HEK293T (cell line): ENCODE data around the gene BCO2.
"Not testable (repeated sequence)": the region's sequence is repeated elsewhere in the genome, so short reads cannot be mapped to it uniquely, and the experiment has no call there.

Experiments used
- CTCF ChIA-PET: fragments of 350-600 bp; formaldehyde crosslinking; extraction: SDS; loops from one replicate; lab custom pipeline; 2021; ENCODE audit warnings: antibody characterized with exemption, inconsistent platforms; lab: Yijun Ruan, JAX
- POLR2A ChIA-PET: fragments of 350-600 bp; formaldehyde crosslinking; extraction: SDS; loops from one replicate; lab custom pipeline; 2020; ENCODE audit warnings: antibody characterized with exemption, inconsistent platforms; lab: Yijun Ruan, JAX
- DNase-seq: peaks from one replicate; pipeline ENCODE4 v3.0.0; 2012; ENCODE audit warnings: mixed read lengths; ENCODE audit errors: extremely low spot score
- ARNT ChIP-seq: fragments of 450-650 bp; IDR thresholded peaks from 2 replicates; pipeline ENCODE4 v1.6.1; 2017; ENCODE audit warnings: mild to moderate bottlenecking
- BHLHE40 ChIP-seq: fragments of 450-650 bp; IDR thresholded peaks from 2 replicates; pipeline ENCODE4 v1.6.1; 2016; ENCODE audit warnings: mild to moderate bottlenecking, moderate library complexity, borderline replicate concordance
- CTBP1 ChIP-seq: fragments of 450-650 bp; IDR thresholded peaks from 2 replicates; pipeline ENCODE4 v1.6.1; 2016; ENCODE audit warnings: borderline replicate concordance
- ELF4 ChIP-seq: fragments of 450-650 bp; IDR thresholded peaks from 2 replicates; pipeline ENCODE4 v1.6.1; 2017; ENCODE audit warnings: antibody characterized with exemption
- FOXA1 ChIP-seq: fragments of 450-650 bp; IDR thresholded peaks from 2 replicates; pipeline ENCODE4 v1.6.1; 2016; ENCODE audit warnings: mild to moderate bottlenecking
- FOXK2 ChIP-seq: fragments of 450-650 bp; IDR thresholded peaks from 2 replicates; pipeline ENCODE4 v1.6.1; 2016; ENCODE audit warnings: mild to moderate bottlenecking
- FOXM1 ChIP-seq: fragments of 450-650 bp; IDR thresholded peaks from 2 replicates; pipeline ENCODE4 v1.6.1; 2017; ENCODE audit warnings: mild to moderate bottlenecking, borderline replicate concordance
- HDGF ChIP-seq: fragments of 450-650 bp; IDR thresholded peaks from 2 replicates; pipeline ENCODE4 v1.6.1; 2017; ENCODE audit warnings: antibody characterized with exemption, borderline replicate concordance
- L3MBTL2 ChIP-seq: fragments of 450-650 bp; conservative IDR thresholded peaks from 2 replicates; pipeline ENCODE4 v1.6.1; 2016; ENCODE audit warnings: mild to moderate bottlenecking
- LEF1 ChIP-seq: fragments of 450-650 bp; IDR thresholded peaks from 2 replicates; pipeline ENCODE4 v1.6.1; 2017; ENCODE audit warnings: mild to moderate bottlenecking, borderline replicate concordance
- NFRKB ChIP-seq: fragments of 450-650 bp; IDR thresholded peaks from 2 replicates; pipeline ENCODE4 v1.6.1; 2016; ENCODE audit warnings: mild to moderate bottlenecking, moderate library complexity
- PKNOX1 ChIP-seq: fragments of 450-650 bp; IDR thresholded peaks from 2 replicates; pipeline ENCODE4 v1.6.1; 2016
- SP1 ChIP-seq: fragments of 450-650 bp; IDR thresholded peaks from 2 replicates; pipeline ENCODE4 v1.6.1; 2017
- SUZ12 ChIP-seq: fragments of 450-650 bp; IDR thresholded peaks from 2 replicates; pipeline ENCODE4 v1.6.1; 2016; ENCODE audit warnings: mild to moderate bottlenecking
- TARDBP ChIP-seq: fragments of 450-650 bp; IDR thresholded peaks from 2 replicates; pipeline ENCODE4 v1.6.1; 2016
- ZNF384 ChIP-seq: fragments of 450-650 bp; IDR thresholded peaks from 2 replicates; pipeline ENCODE4 v1.6.1; 2016

BCO2 gene

GRCh38 chr11:112161012-112161411, 14.3 kb upstream of the BCO2 start:
- ChIA-PET POLR2A (no interaction called here), CTCF (no interaction called here)
- TF ChIP-seq BHLHE40 (no peak), FOXA1 (no peak), SP1 (no peak), HDGF (no peak), TARDBP (no peak), L3MBTL2 (no peak), ELF4 (no peak), FOXK2 (no peak), PKNOX1 (no peak), ZNF384 (no peak), FOXM1 (no peak), CTBP1 (no peak), LEF1 (no peak), SUZ12 (no peak)
- DNase-seq, result no peak

GRCh38 chr11:112162200-112162599, 13.1 kb upstream of the BCO2 start:
- CTCF ChIA-PET, DNase-seq, POLR2A ChIA-PET: not testable (repeated sequence)

GRCh38 chr11:112162761-112163546, 12.4 kb upstream of the BCO2 start:
- POLR2A ChIA-PET, result no interaction called here

GRCh38 chr11:112163875-112164685, 11.2 kb upstream of the BCO2 start, which contains the start of gene IL18:
Gene IL18 (minus strand): TSS chr11:112164094. CDS start chr11:112155053, 9,041 bp downstream.
- CTCF ChIA-PET, result interaction anchor here (0.9 kb wide), 1 partner anchor 10 kb away, joined by 3 read pairs; no protein-coding TSS in a partner anchor
- no peak for DNase-seq
- TF ChIP-seq FOXA1, result no peak
- TF ChIP-seq ARNT, result no peak
- TF ChIP-seq LEF1, result no peak
- TF ChIP-seq FOXK2, result no peak
- no peak for TF ChIP-seq TARDBP
- no peak for TF ChIP-seq NFRKB
- no peak for TF ChIP-seq ELF4
- TF ChIP-seq L3MBTL2, result no peak
- TF ChIP-seq HDGF, result no peak
- no peak for TF ChIP-seq SUZ12
- TF ChIP-seq FOXM1, result no peak
- TF ChIP-seq BHLHE40, result no peak
- TF ChIP-seq SP1, result no peak
- POLR2A ChIA-PET, result no interaction called here

More at GRCh38 chr11:112162761-112163546, 12.4 kb upstream of the BCO2 start:
- TF ChIP-seq ELF4 (no peak), BHLHE40 (no peak), FOXM1 (no peak), SP1 (no peak), FOXK2 (no peak), NFRKB (no peak), ARNT (no peak), CTBP1 (no peak), ZNF384 (no peak)
- CTCF ChIA-PET, result no interaction called here
- DNase-seq, result no peak

GRCh38 chr11:112165049-112165448, 10.3 kb upstream of the BCO2 start:
- POLR2A ChIA-PET, result no interaction called here
- no peak for DNase-seq
- TF ChIP-seq BHLHE40 (no peak), LEF1 (no peak), SP1 (no peak), ELF4 (no peak), FOXM1 (no peak), ARNT (no peak), ZNF384 (no peak), TARDBP (no peak), NFRKB (no peak), L3MBTL2 (no peak), CTBP1 (no peak), HDGF (no peak), PKNOX1 (no peak), FOXA1 (no peak)
- CTCF ChIA-PET, result no interaction called here

- CTCF ChIA-PET, result interaction anchor here (0.6 to 1.2 kb wide), 2 partner anchors 53 to 152 kb away, joined by 3 read pairs; no protein-coding TSS in a partner anchor
- TF ChIP-seq ARNT, result no peak
- no peak for TF ChIP-seq PKNOX1
- no peak for TF ChIP-seq LEF1
- TF ChIP-seq SP1, result no peak
- TF ChIP-seq FOXA1, result no peak
- TF ChIP-seq BHLHE40, result no peak
- DNase-seq, result no peak
- POLR2A ChIA-PET, result no interaction called here
Observed at GRCh38 chr11:112166562-112166961, 8.8 kb upstream of the BCO2 start.
